ENCODE results near the gene KLHL34. TPM values are rescaled to one million over a fixed set of nuclear protein-coding genes. Genes with fewer than 3 reads are reported as not detected.

The KLHL34 gene
- total and polyA plus RNA-seq, 2 of the 13 experiments (the other 11 are each of a cell fraction or from before 2014, with no cell fraction given), result not detected

GRCh38 chrX:21658746-21659145 is 616 bp upstream of the KLHL34 start:
- ATAC-seq (no peak), FAIRE-seq (no peak), DNase-seq (ENCODE audit: low spot score) (no peak)
- BruUV-seq (replicated peaks), result no TSS peak
- no peak for TF ChIP-seq TIGD3 (CRISPR knock-in tag; IDR thresholded peaks at IDR 0.05; ENCODE audit: borderline replicate concordance)
- TF ChIP-seq RBAK (CRISPR knock-in tag; IDR thresholded peaks at IDR 0.05), result no peak
- Histone ChIP-seq H3K79me2 (ENCODE audit: insufficient read depth, low read length) (no peaks in the 10 kb centered on the region), H3K9ac (ENCODE audit: insufficient read depth, low read depth, low read length) (no peak overlapping the region), H3K4me3 (replicated peaks in 1 of 3; ENCODE audit: insufficient read depth in 1 of 3, low read depth in 2 of 3, low read length in 3 of 3) (no peak overlapping the region), H3K4me1 (ENCODE audit: insufficient read depth, low read length) (no peaks in the 10 kb centered on the region), H3K27me3 (ENCODE audit: control insufficient read depth in 1 of 2, insufficient read depth in 2 of 2, low read length in 2 of 2) (no peaks in the 10 kb centered on the region; a peak in 1 of 5 replicates), H3K36me3 (replicated peaks in 1 of 2; ENCODE audit: control insufficient read depth in 1 of 2, insufficient read depth in 2 of 2, low read length in 2 of 2) (no peaks in the 10 kb centered on the region), H3K27ac (ENCODE audit: extremely low read length, insufficient read depth, low read length) (no peak overlapping the region), H3K4me2 (ENCODE audit: low read depth, low read length) (no peak overlapping the region), H2AFZ (ENCODE audit: low read length) (no peak overlapping the region), H3K9me3 (ENCODE audit: low read length) (no peaks in the 10 kb centered on the region), H4K20me1 (ENCODE audit: insufficient read depth, low read length) (no peaks in the 10 kb centered on the region)
- in situ Hi-C loops (cut with HindIII; ENCODE audit: extremely low pct_ligation_motif_present, low pct_unique_long_range_greater_than_20kb), result no loop called here
- ChIA-PET CTCF (ENCODE audit: low intra/inter-chr PET ratio, low total read pairs) (no interaction called here), POLR2A (no interaction called here)
- WGBS (ENCODE audit: low lambda C conversion rate), result 0% methylated on average over 1 of the region's 23 CpGs
- intact Hi-C loops (cut with micrococcal nuclease; ENCODE audit: unreplicated experiment), result no loop called here

GRCh38 chrX:21657318-21658151 is 595 bp downstream of the KLHL34 start:
- H3K4me2 ChIP-seq (ENCODE audit: low read depth, low read length), result no peak overlapping the region
- no peaks in the 10 kb centered on the region; a peak in 1 of 5 replicates for H3K27me3 ChIP-seq (ENCODE audit: control insufficient read depth in 1 of 2, insufficient read depth in 2 of 2, low read length in 2 of 2)
- H3K4me1 ChIP-seq (ENCODE audit: insufficient read depth, low read length), result no peaks in the 10 kb centered on the region
- FAIRE-seq, result no peak
- H3K79me2 ChIP-seq (ENCODE audit: insufficient read depth, low read length), result no peaks in the 10 kb centered on the region
- CTCF ChIA-PET (ENCODE audit: low intra/inter-chr PET ratio, low total read pairs), result no interaction called here
- no peak for TF ChIP-seq ZMYM4 (CRISPR knock-in tag; IDR thresholded peaks at IDR 0.05)
- no peak for TF ChIP-seq NFAT5 (CRISPR knock-in tag; IDR thresholded peaks at IDR 0.05)
- TF ChIP-seq ZNF746 (CRISPR knock-in tag; IDR thresholded peaks at IDR 0.05), result no peak
- TF ChIP-seq FOSL1 (CRISPR knock-in tag; IDR thresholded peaks at IDR 0.05; ENCODE audit: borderline replicate concordance), result no peak
- no peaks in the 10 kb centered on the region for H3K36me3 ChIP-seq (replicated peaks in 1 of 2; ENCODE audit: control insufficient read depth in 1 of 2, insufficient read depth in 2 of 2, low read length in 2 of 2)
- no TSS peak for BruUV-seq (replicated peaks)
- POLR2A ChIA-PET, result no interaction called here
- no CpG with 5 or more reads among the region's 57 CpGs for WGBS (ENCODE audit: low lambda C conversion rate)
- DNase-seq (ENCODE audit: low spot score), result no peak
- no peak overlapping the region for H3K4me3 ChIP-seq (replicated peaks in 1 of 3; ENCODE audit: insufficient read depth in 1 of 3, low read depth in 2 of 3, low read length in 3 of 3)
- no peak for ATAC-seq
- no peak overlapping the region for H3K9ac ChIP-seq (ENCODE audit: insufficient read depth, low read depth, low read length)
- H4K20me1 ChIP-seq (ENCODE audit: insufficient read depth, low read length), result no peaks in the 10 kb centered on the region
- intact Hi-C loops (cut with micrococcal nuclease; ENCODE audit: unreplicated experiment), result no loop called here
- in situ Hi-C loops (cut with HindIII; ENCODE audit: extremely low pct_ligation_motif_present, low pct_unique_long_range_greater_than_20kb), result no loop called here
- no peaks in the 10 kb centered on the region for H3K9me3 ChIP-seq (ENCODE audit: low read length)
- H3K27ac ChIP-seq (ENCODE audit: extremely low read length, insufficient read depth, low read length), result no peak overlapping the region
- no peak overlapping the region for H2AFZ ChIP-seq (ENCODE audit: low read length)

Measured in HepG2 (cell line).